Liver (tissue), 3 donors: ENCODE data around the gene MCM9.

Experiments used
- ATF3 ChIP-seq: IDR thresholded peaks from 2 replicates; pipeline ENCODE4 v1.6.1; 2016; ENCODE audit warnings: antibody characterized with exemption
- CTCF ChIP-seq: fragments of 150-350 bp; IDR thresholded peaks from 2 replicates; pipeline ENCODE4 v1.5.1; 2017; ENCODE audit warnings: improper control_type of control experiment, low read depth, low read length; ENCODE audit not compliant: missing input control
- JUND ChIP-seq, 2 donors: IDR thresholded peaks; 2 replicates each; pipeline ENCODE4 v1.6.1; 2016; ENCODE audit warnings: antibody characterized with exemption in 2 of 2
- MAX ChIP-seq: IDR thresholded peaks from 2 replicates; pipeline ENCODE4 v1.6.1; 2016; ENCODE audit warnings: antibody characterized with exemption
- REST ChIP-seq: IDR thresholded peaks from 2 replicates; pipeline ENCODE4 v1.6.1; 2016; ENCODE audit warnings: antibody characterized with exemption, mild to moderate bottlenecking
- SP1 ChIP-seq: IDR thresholded peaks from 2 replicates; pipeline ENCODE4 v1.6.1; 2018; ENCODE audit warnings: antibody characterized with exemption, mild to moderate bottlenecking
- TAF1 ChIP-seq: conservative IDR thresholded peaks from 2 replicates; pipeline ENCODE4 v1.6.1; 2016; ENCODE audit warnings: antibody characterized with exemption, mild to moderate bottlenecking
- ZBTB33 ChIP-seq: IDR thresholded peaks from 2 replicates; pipeline ENCODE4 v1.6.1; 2016; ENCODE audit warnings: antibody characterized with exemption
- donor health status: healthy.
- donor health status: healthy.

- no peak for TF ChIP-seq CTCF
- no peak for TF ChIP-seq JUND (IDR thresholded peaks at IDR 0.05)
- no peak for TF ChIP-seq REST
- no peak for TF ChIP-seq MAX
- TF ChIP-seq TAF1 = no peak
- no peak for TF ChIP-seq ZBTB33
- TF ChIP-seq SP1 = no peak
- TF ChIP-seq ATF3 = no peak
These were observed 29.9 kb downstream of the MCM9 start for GRCh38 chr6:118905084-118905483.
